ENCODE data around the gene FRMD8.

The FRMD8 gene

DNA sequence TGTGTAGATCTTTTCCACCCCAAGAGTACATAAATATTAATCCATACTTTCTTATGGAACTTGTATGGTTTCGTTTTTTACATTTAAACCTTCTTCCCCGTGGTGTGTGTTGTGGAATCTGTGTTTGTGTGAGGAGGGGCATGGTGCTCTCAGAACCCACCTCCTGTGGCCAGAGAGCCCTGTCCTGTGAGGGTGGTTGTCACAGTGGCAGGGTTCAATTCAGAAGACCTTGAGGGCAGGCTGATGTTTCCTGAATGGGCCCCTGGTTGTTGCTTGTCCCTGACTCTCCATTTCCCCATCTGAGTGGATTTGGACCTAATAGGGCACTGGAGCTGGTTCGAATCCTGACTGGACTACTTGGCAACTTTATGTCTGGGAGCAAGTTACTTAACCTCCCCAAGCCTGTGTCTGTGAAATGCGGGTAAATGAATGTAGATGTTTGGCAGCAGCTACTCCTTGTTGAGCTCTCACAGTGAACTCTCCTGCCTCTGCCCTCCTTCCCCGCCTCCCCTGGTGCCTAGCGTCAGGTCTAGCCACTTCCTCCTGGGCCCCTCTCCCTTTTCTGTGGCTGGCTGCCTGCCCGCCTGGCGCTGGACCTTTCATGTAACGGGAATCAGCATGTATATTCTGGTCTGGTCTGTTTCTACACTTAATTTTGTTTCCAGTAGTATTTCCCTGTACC is 43.4 kb downstream of the FRMD8 start:
- peak; percentile 67 for DNase-seq (ENCODE audit: low spot score)
- Histone ChIP-seq H3K4me3 (ENCODE audit: severe bottlenecking) (peak overlapping the region; percentile 1), H3K9me3 (ENCODE audit: severe bottlenecking) (no peaks in the 10 kb centered on the region), H3K36me3 (ENCODE audit: low read depth) (peaks cover 100% of the 10 kb centered on the region), H3K4me1 (ENCODE audit: insufficient read depth, poor library complexity, severe bottlenecking) (peaks cover 30% of the 10 kb centered on the region), H3K27me3 (ENCODE audit: insufficient read depth, poor library complexity, severe bottlenecking) (no peaks in the 10 kb centered on the region), H3K27ac (ENCODE audit: poor library complexity, severe bottlenecking) (peak overlapping the region; percentile 97)
- peak; percentile 5; the same call in 2 of the 3 replicates for ATAC-seq (ENCODE audit: low read depth)
- TF ChIP-seq, protein P1, sequence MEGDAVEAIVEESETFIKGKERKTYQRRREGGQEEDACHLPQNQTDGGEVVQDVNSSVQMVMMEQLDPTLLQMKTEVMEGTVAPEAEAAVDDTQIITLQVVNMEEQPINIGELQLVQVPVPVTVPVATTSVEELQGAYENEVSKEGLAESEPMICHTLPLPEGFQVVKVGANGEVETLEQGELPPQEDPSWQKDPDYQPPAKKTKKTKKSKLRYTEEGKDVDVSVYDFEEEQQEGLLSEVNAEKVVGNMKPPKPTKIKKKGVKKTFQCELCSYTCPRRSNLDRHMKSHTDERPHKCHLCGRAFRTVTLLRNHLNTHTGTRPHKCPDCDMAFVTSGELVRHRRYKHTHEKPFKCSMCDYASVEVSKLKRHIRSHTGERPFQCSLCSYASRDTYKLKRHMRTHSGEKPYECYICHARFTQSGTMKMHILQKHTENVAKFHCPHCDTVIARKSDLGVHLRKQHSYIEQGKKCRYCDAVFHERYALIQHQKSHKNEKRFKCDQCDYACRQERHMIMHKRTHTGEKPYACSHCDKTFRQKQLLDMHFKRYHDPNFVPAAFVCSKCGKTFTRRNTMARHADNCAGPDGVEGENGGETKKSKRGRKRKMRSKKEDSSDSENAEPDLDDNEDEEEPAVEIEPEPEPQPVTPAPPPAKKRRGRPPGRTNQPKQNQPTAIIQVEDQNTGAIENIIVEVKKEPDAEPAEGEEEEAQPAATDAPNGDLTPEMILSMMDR (IDR thresholded peaks at IDR 0.05; ENCODE audit: poor library complexity, severe bottlenecking) = no peak

DNA sequence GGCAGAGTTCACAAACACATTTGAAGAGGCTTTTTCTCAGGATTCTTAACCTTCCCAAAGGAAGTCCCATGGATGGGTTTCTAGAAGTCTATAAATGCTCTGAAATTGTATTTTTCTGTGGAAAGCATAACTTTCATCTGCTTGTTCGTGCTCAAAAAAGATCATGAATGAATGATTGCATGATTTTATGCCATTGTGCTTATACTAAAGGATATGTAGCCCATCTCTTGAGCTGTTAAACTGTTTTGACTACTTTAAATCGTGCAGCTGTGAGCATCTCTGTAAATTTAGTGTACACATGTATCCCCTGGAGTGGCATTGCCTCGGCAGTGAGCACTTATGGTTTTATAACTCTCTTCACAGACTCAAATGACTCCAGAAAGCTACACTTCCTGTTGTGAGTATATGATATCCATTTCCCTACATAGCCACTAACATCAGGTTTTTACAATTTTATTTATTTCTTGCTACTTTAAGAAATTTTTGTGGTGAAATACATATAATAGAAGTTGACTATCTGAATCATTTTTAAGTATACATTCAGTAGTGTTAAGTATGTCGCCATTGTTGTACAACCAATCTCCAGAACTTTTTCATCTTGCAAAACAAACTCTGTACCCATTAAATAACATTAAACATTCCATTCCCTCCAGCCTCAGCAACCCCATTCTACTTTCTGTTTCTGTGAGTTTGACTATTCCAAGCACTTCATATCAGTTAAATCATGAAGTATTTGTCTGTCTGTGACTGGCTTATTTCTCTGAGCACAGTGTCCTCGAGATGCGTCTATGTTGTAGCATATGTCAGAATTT is 44.2 kb downstream of the FRMD8 start:
- no peak for DNase-seq (ENCODE audit: low spot score)
- H3K4me3 ChIP-seq (ENCODE audit: severe bottlenecking) = peak overlapping the region; percentile 1
- TF ChIP-seq, protein P1 (IDR thresholded peaks at IDR 0.05; ENCODE audit: poor library complexity, severe bottlenecking) = no peak
- no peak for ATAC-seq (ENCODE audit: low read depth)
- no peaks in the 10 kb centered on the region for H3K9me3 ChIP-seq (ENCODE audit: severe bottlenecking)
- no peaks in the 10 kb centered on the region for H3K27me3 ChIP-seq (ENCODE audit: insufficient read depth, poor library complexity, severe bottlenecking)
- H3K4me1 ChIP-seq (ENCODE audit: insufficient read depth, poor library complexity, severe bottlenecking) = peaks cover 30% of the 10 kb centered on the region
- peak overlapping the region; percentile 97 for H3K27ac ChIP-seq (ENCODE audit: poor library complexity, severe bottlenecking)
- peaks cover 100% of the 10 kb centered on the region for H3K36me3 ChIP-seq (ENCODE audit: low read depth)

GRCh38 chr11:65431451-65432099 is 45.1 kb downstream of the FRMD8 start:
- H3K4me1 ChIP-seq (ENCODE audit: insufficient read depth, poor library complexity, severe bottlenecking) = peaks cover 27% of the 10 kb centered on the region
- H3K9me3 ChIP-seq (ENCODE audit: severe bottlenecking) = no peaks in the 10 kb centered on the region
- TF ChIP-seq, protein P1 (IDR thresholded peaks at IDR 0.05; ENCODE audit: poor library complexity, severe bottlenecking) = no peak
- DNase-seq (ENCODE audit: low spot score) (no peak), ATAC-seq (ENCODE audit: low read depth) (no peak)
- H3K36me3 ChIP-seq (ENCODE audit: low read depth) = peaks cover 100% of the 10 kb centered on the region
- H3K27me3 ChIP-seq (ENCODE audit: insufficient read depth, poor library complexity, severe bottlenecking) = no peaks in the 10 kb centered on the region
- H3K27ac ChIP-seq (ENCODE audit: poor library complexity, severe bottlenecking) = peak overlapping the region; percentile 97
- H3K4me3 ChIP-seq (ENCODE audit: severe bottlenecking) = no peak overlapping the region

DNA sequence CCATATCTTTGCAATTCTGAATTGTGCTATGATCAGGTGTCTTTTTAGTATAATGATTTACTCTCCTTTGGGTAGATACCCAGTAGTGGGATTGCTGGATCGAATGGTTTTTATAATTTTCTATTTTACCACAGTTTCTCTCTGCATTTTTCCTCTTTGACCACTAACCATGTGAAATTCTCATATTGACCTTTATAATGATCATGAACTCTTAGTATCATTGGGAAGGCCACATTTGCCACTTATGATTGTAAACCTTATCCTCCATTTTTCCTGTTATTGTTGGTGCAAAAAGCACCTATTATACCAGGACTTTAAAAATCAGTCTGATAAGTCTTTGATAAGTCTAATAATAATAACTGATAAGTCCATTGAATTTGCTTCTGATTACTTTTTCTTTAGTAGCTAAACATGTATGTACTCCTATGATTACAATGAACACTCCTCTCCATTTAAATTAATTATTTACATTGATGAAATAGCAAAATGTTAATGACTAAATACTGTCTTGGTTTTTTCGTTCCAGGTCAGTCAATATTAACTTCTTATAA is 45.7 kb downstream of the FRMD8 start:
- TF ChIP-seq, protein P1 (IDR thresholded peaks at IDR 0.05; ENCODE audit: poor library complexity, severe bottlenecking) = no peak
- ATAC-seq (ENCODE audit: low read depth) = no peak
- peaks cover 100% of the 10 kb centered on the region for H3K36me3 ChIP-seq (ENCODE audit: low read depth)
- H3K27ac ChIP-seq (ENCODE audit: poor library complexity, severe bottlenecking) = peak overlapping the region; percentile 97
- H3K4me1 ChIP-seq (ENCODE audit: insufficient read depth, poor library complexity, severe bottlenecking) = peaks cover 27% of the 10 kb centered on the region
- no peak for DNase-seq (ENCODE audit: low spot score)
- no peaks in the 10 kb centered on the region for H3K9me3 ChIP-seq (ENCODE audit: severe bottlenecking)
- H3K27me3 ChIP-seq (ENCODE audit: insufficient read depth, poor library complexity, severe bottlenecking) = no peaks in the 10 kb centered on the region
- no peak overlapping the region for H3K4me3 ChIP-seq (ENCODE audit: severe bottlenecking)

All from RWPE2 (cell line).